DND-41 (cell line): ENCODE results near the gene GTPBP1.

Experiments used
- ATAC-seq: fragments of 200-7000 bp; cut with Tn5 transposase; 3 replicates; pipeline ENCODE4 v1.9.1; 2021; ENCODE audit warnings: low read depth; ENCODE audit not compliant: insufficient read depth
- DNase-seq: peaks from one replicate; pipeline ENCODE4 v3.0.0-alpha.2; 2020
- H2AFZ ChIP-seq: 2 replicates; pipeline ENCODE4 v1.6.0; 2012; ENCODE audit warnings: low read depth, low read length
- H3K27ac ChIP-seq: 2 replicates; pipeline ENCODE4 v1.5.1; 2012; ENCODE audit warnings: low read length, inconsistent platforms
- H3K27me3 ChIP-seq: fragments of 200-600 bp; sonication (generic); 2 replicates; pipeline ENCODE4 v1.6.0; 2012; ENCODE audit warnings: low read length, mild to moderate bottlenecking, inconsistent platforms; ENCODE audit not compliant: insufficient read depth, poor library complexity
- H3K36me3 ChIP-seq: 2 replicates; pipeline ENCODE4 v1.5.1; 2012; ENCODE audit warnings: low read length, inconsistent platforms; ENCODE audit not compliant: insufficient read depth
- H3K4me1 ChIP-seq: 2 replicates; pipeline ENCODE4 v1.5.1; 2012; ENCODE audit warnings: mild to moderate bottlenecking, low read length; ENCODE audit not compliant: insufficient read depth
- H3K4me2 ChIP-seq: 2 replicates; pipeline ENCODE4 v1.6.0; 2012; ENCODE audit warnings: mild to moderate bottlenecking, moderate library complexity, low read length, inconsistent platforms; ENCODE audit not compliant: insufficient read depth
- H3K4me3 ChIP-seq, 2 experiments: fragments of 200-600 bp in 1 of 2; shearing (Covaris generic) in 1 of 2; 2 replicates each; pipeline ENCODE4 v1.5.1; 2012 to 2016; ENCODE audit warnings: inconsistent platforms in 2 of 2, low read length in 2 of 2, mild to moderate bottlenecking in 2 of 2, low read depth in 1 of 2, moderate library complexity in 1 of 2
- H3K79me2 ChIP-seq: 2 replicates; pipeline ENCODE4 v1.6.0; 2012; ENCODE audit warnings: low read length, inconsistent platforms; ENCODE audit not compliant: insufficient read depth
- H3K9ac ChIP-seq: 2 replicates; pipeline ENCODE4 v1.6.0; 2012; ENCODE audit warnings: low read depth, mild to moderate bottlenecking, inconsistent platforms, low read length, moderate library complexity
- H3K9me3 ChIP-seq: 2 replicates; pipeline ENCODE4 v1.5.1; 2012; ENCODE audit warnings: low read length, moderate library complexity, mild to moderate bottlenecking, inconsistent platforms; ENCODE audit not compliant: insufficient read depth, severe bottlenecking
- H4K20me1 ChIP-seq: 2 replicates; pipeline ENCODE4 v1.6.0; 2012; ENCODE audit warnings: low read length; ENCODE audit not compliant: insufficient read depth
- EZH2 ChIP-seq: IDR thresholded peaks from 3 replicates; pipeline ENCODE4 v1.6.1; 2012; ENCODE audit warnings: borderline replicate concordance, low read depth, mild to moderate bottlenecking, moderate library complexity, low read length, inconsistent platforms; ENCODE audit not compliant: severe bottlenecking
- TF ChIP-seq, protein P1 (sequence below): IDR thresholded peaks from 2 replicates; pipeline ENCODE4 v1.5.1; 2012; ENCODE audit warnings: borderline replicate concordance, low read length, moderate library complexity, mild to moderate bottlenecking; ENCODE audit not compliant: poor library complexity, severe bottlenecking; ENCODE audit errors: extremely low read depth

Gene GTPBP1

DNA sequence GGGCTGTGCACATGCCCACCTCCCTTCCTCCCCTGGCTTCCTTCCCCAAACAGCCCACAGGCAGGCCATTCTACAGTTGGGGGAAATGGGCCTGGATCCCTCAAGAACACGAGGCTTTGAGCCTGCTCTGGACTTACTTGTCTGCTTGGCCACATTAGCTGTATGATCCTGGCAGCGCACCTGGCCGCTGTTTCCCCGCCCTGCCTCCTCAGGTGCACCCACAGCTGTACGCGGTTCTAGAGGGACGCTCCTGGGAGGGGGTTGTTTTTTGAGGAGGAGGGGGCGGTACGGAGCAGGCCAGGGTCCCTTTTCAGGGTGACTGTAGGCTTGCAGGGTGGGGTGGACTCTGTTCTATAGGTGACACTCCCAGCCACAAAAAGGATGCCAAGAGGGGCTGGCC, 61.6 kb downstream of the GTPBP1 start:
- Histone ChIP-seq H4K20me1 (no peaks in the 10 kb centered on the region), H2AFZ (no peak overlapping the region), H3K4me1 (no peaks in the 10 kb centered on the region), H3K36me3 (no peaks in the 10 kb centered on the region), H3K4me2 (no peak overlapping the region), H3K9ac (no peak overlapping the region), H3K9me3 (no peaks in the 10 kb centered on the region), H3K79me2 (no peaks in the 10 kb centered on the region), H3K27me3 (no peaks in the 10 kb centered on the region), H3K27ac (no peak overlapping the region), H3K4me3 (no peak overlapping the region)
- no peak for ATAC-seq
- no peak for DNase-seq
- TF ChIP-seq EZH2: no peak
- TF ChIP-seq, protein P1, sequence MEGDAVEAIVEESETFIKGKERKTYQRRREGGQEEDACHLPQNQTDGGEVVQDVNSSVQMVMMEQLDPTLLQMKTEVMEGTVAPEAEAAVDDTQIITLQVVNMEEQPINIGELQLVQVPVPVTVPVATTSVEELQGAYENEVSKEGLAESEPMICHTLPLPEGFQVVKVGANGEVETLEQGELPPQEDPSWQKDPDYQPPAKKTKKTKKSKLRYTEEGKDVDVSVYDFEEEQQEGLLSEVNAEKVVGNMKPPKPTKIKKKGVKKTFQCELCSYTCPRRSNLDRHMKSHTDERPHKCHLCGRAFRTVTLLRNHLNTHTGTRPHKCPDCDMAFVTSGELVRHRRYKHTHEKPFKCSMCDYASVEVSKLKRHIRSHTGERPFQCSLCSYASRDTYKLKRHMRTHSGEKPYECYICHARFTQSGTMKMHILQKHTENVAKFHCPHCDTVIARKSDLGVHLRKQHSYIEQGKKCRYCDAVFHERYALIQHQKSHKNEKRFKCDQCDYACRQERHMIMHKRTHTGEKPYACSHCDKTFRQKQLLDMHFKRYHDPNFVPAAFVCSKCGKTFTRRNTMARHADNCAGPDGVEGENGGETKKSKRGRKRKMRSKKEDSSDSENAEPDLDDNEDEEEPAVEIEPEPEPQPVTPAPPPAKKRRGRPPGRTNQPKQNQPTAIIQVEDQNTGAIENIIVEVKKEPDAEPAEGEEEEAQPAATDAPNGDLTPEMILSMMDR: no peak

DNA sequence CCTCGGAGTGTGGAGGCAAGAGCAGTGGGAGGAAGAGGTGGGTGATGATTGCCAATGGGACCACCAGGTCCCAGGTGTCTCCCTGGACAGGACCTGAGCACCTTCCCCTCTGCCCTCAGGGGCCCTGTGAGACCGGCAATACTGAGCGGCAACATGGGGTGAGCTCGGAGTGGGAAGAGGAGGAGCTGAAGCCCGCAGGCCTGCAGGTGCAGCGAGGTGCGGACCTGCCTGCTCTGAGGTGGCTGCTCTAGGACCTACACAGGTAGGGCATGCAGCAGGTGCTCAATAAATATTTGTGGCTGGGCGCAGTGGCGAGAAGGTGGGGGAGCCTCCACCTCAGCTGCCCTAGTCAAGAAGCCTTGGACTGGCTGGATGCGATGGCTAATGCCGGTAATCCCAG, 62.3 kb downstream of the GTPBP1 start:
- DNase-seq: no peak
- no peak overlapping the region for H3K27ac ChIP-seq
- H3K4me1 ChIP-seq: no peaks in the 10 kb centered on the region
- H3K27me3 ChIP-seq: no peaks in the 10 kb centered on the region
- H3K4me2 ChIP-seq: no peak overlapping the region
- H2AFZ ChIP-seq: no peak overlapping the region
- no peak for TF ChIP-seq EZH2
- TF ChIP-seq, protein P1: no peak
- ATAC-seq: no peak
- no peaks in the 10 kb centered on the region for H3K79me2 ChIP-seq
- no peaks in the 10 kb centered on the region for H3K36me3 ChIP-seq
- no peaks in the 10 kb centered on the region for H3K9me3 ChIP-seq
- H3K4me3 ChIP-seq: no peak overlapping the region
- H3K9ac ChIP-seq: no peak overlapping the region
- no peaks in the 10 kb centered on the region for H4K20me1 ChIP-seq

GRCh38 chr22:38770257-38770949, 64.7 kb downstream of the GTPBP1 start:
- H3K4me1 ChIP-seq: no peaks in the 10 kb centered on the region
- ATAC-seq: no peak
- H3K9me3 ChIP-seq: no peaks in the 10 kb centered on the region
- no peak overlapping the region for H3K27ac ChIP-seq
- H3K4me3 ChIP-seq: no peak overlapping the region
- H3K9ac ChIP-seq: no peak overlapping the region
- no peak for DNase-seq
- H3K27me3 ChIP-seq: no peaks in the 10 kb centered on the region
- H3K4me2 ChIP-seq: no peak overlapping the region
- H4K20me1 ChIP-seq: no peaks in the 10 kb centered on the region
- H3K36me3 ChIP-seq: no peaks in the 10 kb centered on the region
- H3K79me2 ChIP-seq: no peaks in the 10 kb centered on the region
- no peak overlapping the region for H2AFZ ChIP-seq
- TF ChIP-seq EZH2: no peak
- TF ChIP-seq, protein P1: no peak

DNA sequence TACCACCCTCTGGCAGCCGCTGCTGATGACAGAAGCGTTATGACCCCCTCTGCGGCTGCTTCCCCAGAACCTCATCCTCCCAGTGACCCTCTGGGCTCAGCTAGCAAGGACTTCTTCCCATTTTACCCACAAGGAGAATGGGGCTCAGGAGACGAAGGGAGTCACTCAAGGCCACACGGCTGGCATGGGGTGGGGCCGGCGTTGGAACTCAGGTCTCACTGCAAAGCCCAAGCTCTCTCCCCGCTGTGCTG, 66.8 kb downstream of the GTPBP1 start:
- no peak overlapping the region for H3K9ac ChIP-seq
- no peaks in the 10 kb centered on the region for H3K4me1 ChIP-seq
- no peaks in the 10 kb centered on the region for H3K27me3 ChIP-seq
- no peak overlapping the region for H3K4me3 ChIP-seq
- no peaks in the 10 kb centered on the region for H3K79me2 ChIP-seq
- no peak overlapping the region for H3K4me2 ChIP-seq
- H3K36me3 ChIP-seq: no peaks in the 10 kb centered on the region
- no peak for ATAC-seq
- TF ChIP-seq, protein P1: no peak
- no peak for TF ChIP-seq EZH2
- no peak overlapping the region for H3K27ac ChIP-seq
- no peaks in the 10 kb centered on the region for H3K9me3 ChIP-seq
- H2AFZ ChIP-seq: no peak overlapping the region
- DNase-seq: no peak
- H4K20me1 ChIP-seq: 0 out of 2 replicates have a peak, but pooled peaks cover 2% of the 10 kb centered on the region
